ENCODE data around the gene AARSD1.
"Not testable (repeated sequence)": the region's sequence is repeated elsewhere in the genome, so short reads cannot be mapped to it uniquely, and the experiment has no call there.

AARSD1 gene

DNA sequence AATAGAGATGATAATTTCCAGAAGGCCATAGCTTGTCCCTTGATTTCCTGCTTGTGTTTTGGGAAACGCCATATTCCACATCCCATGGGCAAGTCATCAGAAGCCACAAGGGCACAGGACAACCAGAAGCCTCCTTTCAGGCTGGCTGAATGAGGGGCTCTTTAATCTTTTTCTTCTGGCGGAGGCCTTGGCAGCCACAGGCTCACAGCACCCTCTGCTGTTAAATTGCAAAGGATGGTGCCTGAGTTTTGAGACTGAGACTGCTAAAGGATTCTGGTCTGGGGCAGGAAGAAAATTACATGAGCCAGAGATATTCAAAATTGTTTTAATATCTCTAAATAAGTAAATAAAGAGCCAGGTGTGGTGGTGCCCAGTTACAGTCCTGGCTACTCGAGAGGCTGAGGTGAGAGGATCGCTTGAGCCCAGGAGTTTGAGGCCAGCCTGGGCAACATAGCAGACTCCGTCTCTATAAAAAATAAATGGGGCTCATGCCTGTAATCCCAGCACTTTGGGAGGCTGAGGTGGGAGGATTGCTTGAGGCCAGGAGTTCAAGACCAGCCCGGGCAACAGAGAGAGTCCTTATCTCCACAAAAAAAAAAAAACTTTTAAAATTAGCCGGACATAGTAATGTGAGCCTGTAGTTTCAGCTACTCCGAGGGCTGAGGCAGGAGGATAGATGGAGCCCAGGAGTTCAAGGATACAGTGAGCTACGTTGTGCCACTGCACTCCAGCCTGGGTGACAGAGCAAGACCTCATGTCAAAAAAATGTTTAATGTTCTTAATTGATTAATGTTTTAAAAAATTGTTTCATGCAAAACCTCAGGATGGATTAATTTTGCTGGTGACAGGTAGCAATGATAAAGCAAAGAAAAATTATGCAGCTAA lies 26.3 kb downstream of the AARSD1 start:
- Histone ChIP-seq H3K4me1 (ENCODE audit: insufficient read depth, low read length) (no peaks in the 10 kb centered on the region), H3K27me3 (ENCODE audit: insufficient read depth, low read length) (no peaks in the 10 kb centered on the region), H3K4me3 (ENCODE audit: low read length) (no peak overlapping the region), H3K9me3 (ENCODE audit: insufficient read depth, low read depth, low read length) (no peaks in the 10 kb centered on the region), H3K9ac (ENCODE audit: low read depth, low read length) (no peak overlapping the region), H3K27ac (ENCODE audit: low read depth, low read length) (no peak overlapping the region), H3K36me3 (ENCODE audit: insufficient read depth, low read length) (no peaks in the 10 kb centered on the region)
- 58% methylated on average over 8 of the region's 9 CpGs for WGBS

GRCh38 chr17:42929497-42929844 lies 34.8 kb downstream of the AARSD1 start:
- no peaks in the 10 kb centered on the region for H3K36me3 ChIP-seq (ENCODE audit: insufficient read depth, low read length)
- H3K27ac ChIP-seq (ENCODE audit: low read depth, low read length) = no peak overlapping the region
- no peaks in the 10 kb centered on the region for H3K9me3 ChIP-seq (ENCODE audit: insufficient read depth, low read depth, low read length)
- no peak overlapping the region for H3K9ac ChIP-seq (ENCODE audit: low read depth, low read length)
- 100% methylated on average over 1 of the region's 1 CpG for WGBS
- H3K4me1 ChIP-seq (ENCODE audit: insufficient read depth, low read length) = peaks cover 10% of the 10 kb centered on the region
- no peak overlapping the region for H3K4me3 ChIP-seq (ENCODE audit: low read length)
- no peaks in the 10 kb centered on the region for H3K27me3 ChIP-seq (ENCODE audit: insufficient read depth, low read length)

DNA sequence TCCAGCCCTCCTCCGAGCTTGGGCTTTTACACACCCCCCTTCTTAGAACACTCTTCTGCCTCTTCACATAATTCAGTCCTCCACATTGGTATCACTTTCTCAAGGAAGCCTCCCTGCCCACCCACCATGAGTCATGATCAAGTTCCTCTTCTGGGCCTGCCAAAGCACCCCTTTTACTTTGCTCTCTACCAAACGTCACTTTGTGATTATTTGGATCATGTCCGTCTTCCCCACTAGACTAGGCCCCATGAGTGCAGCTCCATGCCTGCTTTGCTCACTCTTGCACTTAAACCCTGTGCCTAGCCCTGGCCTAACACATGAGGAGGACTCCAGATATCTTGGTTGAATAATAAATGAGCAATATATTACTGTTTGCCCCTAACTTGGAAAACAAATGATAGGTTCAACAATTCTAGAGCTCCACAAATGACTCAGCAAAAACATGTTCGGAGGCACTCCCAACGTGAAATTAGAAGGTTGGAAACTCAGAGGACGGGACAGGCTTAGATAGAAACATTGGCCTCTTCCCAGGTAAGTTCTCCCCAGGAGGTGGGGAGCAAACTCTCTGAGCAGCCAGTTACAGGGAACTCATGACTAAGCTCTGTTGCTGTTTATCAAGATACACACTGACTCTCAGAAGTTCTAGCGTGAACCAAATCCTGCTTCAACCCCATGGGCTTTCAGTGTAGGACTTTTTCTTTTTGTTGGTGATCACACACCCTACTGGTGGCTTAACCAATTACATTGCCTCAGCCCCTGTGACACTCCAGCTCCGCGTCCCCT lies 35.3 kb downstream of the AARSD1 start:
- Histone ChIP-seq H3K9ac (ENCODE audit: low read depth, low read length) (peak overlapping the region; percentile 33), H3K27ac (ENCODE audit: low read depth, low read length) (0 out of 2 replicates have a peak overlapping the region, but pooled peaks have one; percentile 17)
- 67% methylated on average over 9 of the region's 9 CpGs for WGBS

GRCh38 chr17:42924891-42925290 lies 39.4 kb downstream of the AARSD1 start:
- WGBS = 35% methylated on average over 5 of the region's 5 CpGs
- H3K27me3 ChIP-seq (ENCODE audit: insufficient read depth, low read length) = no peaks in the 10 kb centered on the region
- H3K36me3 ChIP-seq (ENCODE audit: insufficient read depth, low read length) = no peaks in the 10 kb centered on the region
- H3K9ac ChIP-seq (ENCODE audit: low read depth, low read length) = no peak overlapping the region
- H3K9me3 ChIP-seq (ENCODE audit: insufficient read depth, low read depth, low read length) = no peaks in the 10 kb centered on the region
- H3K4me3 ChIP-seq (ENCODE audit: low read length) = no peak overlapping the region
- peaks cover 17% of the 10 kb centered on the region for H3K4me1 ChIP-seq (ENCODE audit: insufficient read depth, low read length)
- H3K27ac ChIP-seq (ENCODE audit: low read depth, low read length) = no peak overlapping the region

More for the DNA sequence above, 35.3 kb downstream of the AARSD1 start:
- H3K4me1 ChIP-seq (ENCODE audit: insufficient read depth, low read length) = peaks cover 10% of the 10 kb centered on the region
- no peak overlapping the region for H3K4me3 ChIP-seq (ENCODE audit: low read length)
- no peaks in the 10 kb centered on the region for H3K27me3 ChIP-seq (ENCODE audit: insufficient read depth, low read length)
- no peaks in the 10 kb centered on the region for H3K36me3 ChIP-seq (ENCODE audit: insufficient read depth, low read length)
- H3K9me3 ChIP-seq (ENCODE audit: insufficient read depth, low read depth, low read length) = no peaks in the 10 kb centered on the region

DNA sequence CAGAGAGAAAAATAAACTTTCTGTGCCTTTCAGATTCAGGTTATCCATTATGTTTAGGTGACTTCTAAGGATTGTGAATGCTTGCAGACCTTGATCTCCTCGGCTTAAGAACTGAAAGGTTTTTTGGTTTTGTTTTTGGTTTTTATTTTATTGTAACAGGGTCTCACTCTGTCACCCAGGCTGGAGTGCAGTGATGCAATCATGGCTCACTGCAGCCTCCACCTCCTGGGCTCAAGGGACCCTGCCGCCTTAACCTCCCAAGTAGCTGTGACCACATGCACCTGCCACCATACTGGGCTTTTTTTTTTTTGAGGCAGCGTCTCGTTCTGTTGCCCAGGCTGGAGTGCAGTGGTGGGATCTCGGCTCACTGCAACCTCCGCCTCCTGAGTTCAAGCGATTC lies 40.8 kb downstream of the AARSD1 start:
- not testable (repeated sequence) for H3K27ac ChIP-seq (ENCODE audit: low read depth, low read length)
- H3K4me1 ChIP-seq (ENCODE audit: insufficient read depth, low read length) = peaks cover 10% of the 10 kb centered on the region; the same call in 1 of the 2 replicates
- WGBS = 94% methylated on average over 7 of the region's 7 CpGs

DNA sequence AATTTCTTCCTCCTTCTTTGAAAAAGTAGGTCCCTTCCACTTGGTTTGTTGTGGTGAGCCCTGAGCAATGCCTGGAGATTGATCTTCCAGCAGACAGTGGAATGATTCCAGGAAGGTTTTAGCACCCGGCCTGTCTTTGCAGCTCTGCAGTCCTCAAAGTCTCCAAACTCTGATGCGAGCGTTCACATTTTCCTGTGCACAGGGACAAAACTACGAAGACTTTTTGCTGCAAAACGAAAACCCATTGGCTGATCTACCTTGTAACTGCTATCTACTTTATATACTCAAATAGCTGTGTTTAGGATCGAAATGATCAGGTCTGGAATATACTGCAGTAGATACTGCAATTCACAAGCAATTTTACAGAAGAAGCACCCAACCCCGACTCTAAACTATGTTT lies 42.0 kb downstream of the AARSD1 start:
- Histone ChIP-seq H3K9me3 (ENCODE audit: insufficient read depth, low read depth, low read length) (no peaks in the 10 kb centered on the region), H3K9ac (ENCODE audit: low read depth, low read length) (no peak overlapping the region), H3K27me3 (ENCODE audit: insufficient read depth, low read length) (no peaks in the 10 kb centered on the region), H3K4me3 (ENCODE audit: low read length) (no peak overlapping the region), H3K27ac (ENCODE audit: low read depth, low read length) (no peak overlapping the region), H3K36me3 (ENCODE audit: insufficient read depth, low read length) (no peaks in the 10 kb centered on the region), H3K4me1 (ENCODE audit: insufficient read depth, low read length) (peaks cover 10% of the 10 kb centered on the region; the same call in 1 of the 2 replicates)
- WGBS = 86% methylated on average over 7 of the region's 7 CpGs

More for the DNA sequence above, 40.8 kb downstream of the AARSD1 start:
- not testable (repeated sequence) for H3K9me3 ChIP-seq (ENCODE audit: insufficient read depth, low read depth, low read length); H3K4me3 ChIP-seq (ENCODE audit: low read length); H3K9ac ChIP-seq (ENCODE audit: low read depth, low read length); H3K27me3 ChIP-seq (ENCODE audit: insufficient read depth, low read length); H3K36me3 ChIP-seq (ENCODE audit: insufficient read depth, low read length)

GRCh38 chr17:42920922-42921321 lies 43.3 kb downstream of the AARSD1 start:
- Histone ChIP-seq H3K4me3 (ENCODE audit: low read length) (no peak overlapping the region), H3K27ac (ENCODE audit: low read depth, low read length) (no peak overlapping the region), H3K36me3 (ENCODE audit: insufficient read depth, low read length) (no peaks in the 10 kb centered on the region), H3K9ac (ENCODE audit: low read depth, low read length) (no peak overlapping the region), H3K9me3 (ENCODE audit: insufficient read depth, low read depth, low read length) (no peaks in the 10 kb centered on the region), H3K27me3 (ENCODE audit: insufficient read depth, low read length) (no peaks in the 10 kb centered on the region), H3K4me1 (ENCODE audit: insufficient read depth, low read length) (peaks cover 10% of the 10 kb centered on the region; the same call in 1 of the 2 replicates)
- WGBS = 62% methylated on average over 3 of the region's 3 CpGs

- H3K4me1 ChIP-seq (ENCODE audit: insufficient read depth, low read length) = peaks cover 10% of the 10 kb centered on the region; the same call in 1 of the 2 replicates
- WGBS = 90% methylated on average over 10 of the region's 10 CpGs
- H3K9ac ChIP-seq (ENCODE audit: low read depth, low read length) = no peak overlapping the region
- H3K36me3 ChIP-seq (ENCODE audit: insufficient read depth, low read length) = no peaks in the 10 kb centered on the region
- H3K4me3 ChIP-seq (ENCODE audit: low read length) = no peak overlapping the region
- no peaks in the 10 kb centered on the region for H3K9me3 ChIP-seq (ENCODE audit: insufficient read depth, low read depth, low read length)
- H3K27ac ChIP-seq (ENCODE audit: low read depth, low read length) = no peak overlapping the region
- no peaks in the 10 kb centered on the region for H3K27me3 ChIP-seq (ENCODE audit: insufficient read depth, low read length)
Observed at GRCh38 chr17:42920106-42920900, 44.0 kb downstream of the AARSD1 start.

DNA sequence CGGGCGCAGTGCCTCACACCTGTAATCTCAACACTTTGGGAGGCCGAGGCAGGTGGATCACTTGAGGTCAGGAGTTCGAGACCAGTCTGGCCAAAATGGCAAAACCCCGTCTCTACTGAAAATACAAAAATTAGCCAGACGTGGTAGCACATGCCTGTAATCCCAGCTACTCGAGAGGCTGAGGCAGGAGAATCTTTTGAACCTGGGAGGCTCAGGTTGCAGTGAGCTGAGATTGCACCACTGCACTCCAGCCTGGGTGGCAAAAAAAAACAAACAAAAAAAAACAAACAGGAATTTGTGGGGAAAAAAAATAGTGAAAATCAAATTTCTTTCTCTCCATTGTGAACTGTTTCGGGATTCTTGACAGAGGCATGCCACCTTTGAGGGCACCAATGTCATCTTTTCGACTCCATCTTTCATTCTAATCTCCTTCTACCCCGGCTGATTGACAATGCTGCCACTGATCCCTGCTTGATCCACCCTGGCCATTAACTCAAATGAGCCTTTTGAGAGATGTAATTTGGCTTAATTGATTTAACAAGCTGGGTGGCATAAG lies 44.7 kb downstream of the AARSD1 start:
- H3K4me1 ChIP-seq (ENCODE audit: insufficient read depth, low read length); H3K9ac ChIP-seq (ENCODE audit: low read depth, low read length); H3K27ac ChIP-seq (ENCODE audit: low read depth, low read length); H3K9me3 ChIP-seq (ENCODE audit: insufficient read depth, low read depth, low read length); H3K4me3 ChIP-seq (ENCODE audit: low read length); H3K27me3 ChIP-seq (ENCODE audit: insufficient read depth, low read length); H3K36me3 ChIP-seq (ENCODE audit: insufficient read depth, low read length): not testable (repeated sequence)
- 92% methylated on average over 10 of the region's 10 CpGs for WGBS

GRCh38 chr17:42918902-42919521 lies 45.2 kb downstream of the AARSD1 start:
- no peaks in the 10 kb centered on the region for H3K27me3 ChIP-seq (ENCODE audit: insufficient read depth, low read length)
- no peak overlapping the region for H3K27ac ChIP-seq (ENCODE audit: low read depth, low read length)
- no peaks in the 10 kb centered on the region for H3K36me3 ChIP-seq (ENCODE audit: insufficient read depth, low read length)
- peaks cover 7% of the 10 kb centered on the region; the same call in 1 of the 2 replicates for H3K4me1 ChIP-seq (ENCODE audit: insufficient read depth, low read length)
- WGBS = 93% methylated on average over 2 of the region's 3 CpGs
- no peak overlapping the region for H3K4me3 ChIP-seq (ENCODE audit: low read length)
- H3K9me3 ChIP-seq (ENCODE audit: insufficient read depth, low read depth, low read length) = no peaks in the 10 kb centered on the region
- H3K9ac ChIP-seq (ENCODE audit: low read depth, low read length) = no peak overlapping the region

All from HUES64 (cell line).